GM20431 (cell line): ENCODE measurements around the gene PCED1A.

ENCODE experiments used
- in situ Hi-C: fragments of 300-500 bp; cut with MseI, MboI; formaldehyde crosslinking; loops from one replicate; pipeline ENCODE4 v1.15.0; 2020; ENCODE audit warnings: low sequenced_read_pairs; ENCODE audit not compliant: unreplicated experiment

PCED1A gene

DNA sequence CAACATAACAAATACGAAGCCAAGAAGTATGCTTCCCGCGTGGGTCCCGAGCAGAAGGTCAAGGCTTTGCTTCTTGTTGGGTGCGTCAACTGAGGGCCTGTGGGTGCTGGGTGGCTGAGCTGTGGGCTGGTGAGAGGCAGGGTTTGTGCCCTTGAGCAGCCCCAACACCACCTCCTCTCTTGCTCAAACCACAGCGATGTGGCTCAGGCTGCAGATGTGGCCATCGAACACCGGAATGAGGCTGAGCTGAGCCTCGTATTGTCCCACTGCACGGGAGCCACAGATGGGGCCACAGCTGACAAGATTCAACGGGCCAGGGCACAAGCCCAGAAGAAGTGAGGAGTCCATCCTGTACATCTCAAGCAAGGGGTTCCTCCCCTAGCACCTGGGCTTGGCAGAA is 25.8 kb upstream of the PCED1A start:
- in situ Hi-C loops = no loop called here

GRCh38 chr20:2865630-2866029 is 25.2 kb upstream of the PCED1A start:
- in situ Hi-C loops = no loop called here

DNA sequence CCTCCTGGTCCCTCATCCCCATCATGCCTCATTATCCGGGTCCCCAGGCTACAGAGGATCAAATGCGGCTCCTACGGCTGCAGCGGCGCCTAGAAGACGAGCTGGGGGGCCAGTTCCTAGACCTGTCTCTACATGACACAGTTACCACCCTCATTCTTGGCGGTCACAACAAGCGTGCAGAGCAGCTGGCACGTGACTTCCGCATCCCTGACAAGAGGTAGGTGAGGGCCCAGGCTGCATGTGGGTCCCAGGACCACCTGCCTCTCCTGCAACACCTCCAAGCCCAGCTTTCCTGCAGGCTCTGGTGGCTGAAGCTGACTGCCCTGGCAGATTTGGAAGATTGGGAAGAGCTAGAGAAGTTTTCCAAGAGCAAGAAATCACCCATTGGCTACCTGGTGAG is 24.6 kb upstream of the PCED1A start:
- in situ Hi-C loops = no loop called here

- in situ Hi-C loops = no loop called here
Measured at GRCh38 chr20:2864626-2865025, 24.2 kb upstream of the PCED1A start.

DNA sequence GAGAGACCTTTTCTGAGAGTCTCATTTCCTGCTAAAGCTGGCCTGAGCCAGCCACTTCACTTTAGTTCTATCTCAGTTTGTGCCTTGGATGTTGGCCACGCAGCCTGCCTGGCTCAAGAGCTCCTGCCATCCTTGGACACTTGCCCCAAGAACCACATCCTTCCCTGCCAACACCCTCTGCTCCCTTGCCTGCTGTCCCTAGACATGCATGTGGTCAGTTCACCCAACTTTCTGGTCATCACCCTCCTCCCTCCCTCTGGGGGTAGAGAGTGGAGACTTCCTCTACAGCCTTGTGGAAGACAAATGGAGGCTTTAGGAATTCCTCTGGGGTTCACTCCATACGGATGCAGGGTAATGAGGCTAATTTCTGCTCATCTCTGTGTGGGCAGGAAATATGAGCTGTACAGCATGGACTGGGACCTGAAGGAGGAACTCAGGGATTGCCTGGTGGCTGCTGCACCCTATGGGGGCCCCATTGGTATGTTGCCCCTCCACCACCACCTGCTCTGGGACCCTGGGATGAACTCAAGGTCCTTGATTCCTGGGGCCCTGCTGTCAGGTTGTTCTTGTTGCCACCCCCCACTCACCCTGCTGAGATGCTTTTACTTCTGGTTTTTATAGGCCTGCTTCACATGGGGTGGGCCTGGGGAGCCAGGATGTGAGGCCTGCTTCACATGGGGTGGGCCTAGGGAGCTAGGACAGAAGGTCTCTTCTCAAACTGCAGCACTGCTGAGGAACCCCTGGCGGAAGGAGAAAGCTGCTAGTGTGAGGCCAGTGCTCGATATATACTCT is 19.1 kb upstream of the PCED1A start:
- in situ Hi-C loops = no loop called here

DNA sequence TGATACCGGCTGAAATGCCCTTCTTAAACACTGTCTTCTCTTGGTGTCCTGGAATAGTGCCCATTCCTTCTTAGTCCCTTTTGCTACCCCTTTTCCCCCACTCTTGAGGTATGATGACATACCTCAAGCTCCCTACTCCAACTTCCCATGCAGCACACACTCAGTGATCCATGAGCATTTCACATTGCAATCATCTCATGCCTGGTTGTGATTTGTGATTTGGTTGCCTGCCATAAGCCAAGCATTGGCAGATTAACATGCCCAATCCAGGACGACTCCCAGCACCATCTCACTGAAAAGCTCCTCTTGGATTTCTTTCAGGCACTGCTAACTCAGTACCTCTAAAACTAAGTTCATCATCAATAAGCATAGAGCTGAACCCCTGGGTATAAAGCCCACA is 18.1 kb upstream of the PCED1A start:
- in situ Hi-C loops = no loop called here

DNA sequence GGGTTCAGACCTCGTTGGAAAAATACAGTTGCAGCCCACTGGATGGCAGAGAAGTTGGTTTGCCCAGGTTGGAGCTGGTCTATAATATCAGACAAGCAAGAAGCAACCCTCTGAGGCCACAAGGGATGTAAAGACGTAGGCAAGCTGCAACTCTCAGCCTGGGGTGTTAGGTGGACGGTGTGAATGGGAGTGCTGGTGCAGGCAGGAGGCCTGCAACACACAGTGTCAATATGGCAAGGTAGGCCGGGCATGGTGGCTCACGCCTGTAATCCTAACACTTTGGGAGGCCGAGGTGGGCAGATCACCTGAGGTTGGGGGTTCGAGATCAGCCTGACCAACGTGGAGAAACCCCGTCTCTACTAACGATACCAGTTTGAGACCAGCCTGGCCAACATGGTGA is 10.6 kb upstream of the PCED1A start:
- in situ Hi-C loops = no loop called here

DNA sequence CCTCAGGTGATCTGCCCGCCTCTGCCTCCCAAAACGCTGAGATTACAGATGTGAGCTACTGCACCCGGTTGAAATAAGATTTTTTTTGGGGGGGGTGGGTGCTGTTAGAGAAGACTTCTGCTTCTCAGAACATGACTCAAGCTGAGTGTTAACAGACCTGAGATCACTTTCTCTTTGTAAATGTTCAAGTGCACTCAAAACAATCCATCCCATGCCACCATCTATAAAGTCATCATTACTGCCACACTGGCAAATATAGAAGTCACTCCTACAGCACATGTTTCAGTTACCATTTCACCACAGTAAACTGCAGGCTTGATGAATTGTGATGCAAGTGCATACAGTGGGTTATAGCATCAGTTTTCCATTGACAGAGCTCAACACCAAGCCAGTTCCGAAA is 9.1 kb upstream of the PCED1A start:
- in situ Hi-C loops = no loop called here

DNA sequence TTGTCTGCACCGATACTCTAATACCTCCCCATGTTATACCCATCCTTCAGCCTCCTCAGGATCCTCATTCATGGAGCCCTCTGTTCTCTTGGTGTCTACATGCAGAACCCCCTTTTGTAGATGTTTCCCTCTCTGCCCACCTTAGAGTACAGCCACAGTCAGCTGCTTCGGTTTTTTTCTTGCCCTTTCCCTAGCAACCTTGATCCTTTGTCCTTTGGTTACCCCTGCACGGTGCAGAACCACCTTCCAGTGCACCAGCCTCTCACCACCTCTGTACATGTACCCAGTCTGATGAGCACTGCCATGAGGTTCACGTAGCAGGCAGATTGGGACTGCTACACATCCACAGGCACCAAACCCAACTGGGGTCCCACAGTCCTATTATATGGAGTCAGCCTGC is 7.3 kb upstream of the PCED1A start:
- in situ Hi-C loops = no loop called here

- in situ Hi-C loops = no loop called here
Measured at GRCh38 chr20:2846698-2847097, 6.2 kb upstream of the PCED1A start.

DNA sequence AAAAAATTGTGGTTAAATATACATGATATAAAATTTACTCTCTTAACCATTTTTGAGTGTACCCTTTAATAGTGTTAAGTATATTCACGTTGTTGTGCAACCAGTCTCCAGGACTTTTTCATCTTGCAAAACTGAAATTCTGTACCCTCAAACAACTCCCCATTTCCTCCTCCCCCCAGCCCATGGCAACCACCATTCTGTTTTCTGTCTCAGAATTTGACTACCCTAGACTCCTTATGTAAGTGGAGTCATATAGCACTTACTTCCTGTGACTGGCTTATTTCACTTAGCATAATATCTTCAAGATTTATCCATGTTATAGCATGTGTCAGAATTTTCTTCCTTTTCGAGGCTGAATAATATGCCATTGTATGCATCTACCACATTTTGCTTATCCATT is 5.2 kb upstream of the PCED1A start:
- in situ Hi-C loops = no loop called here

GRCh38 chr20:2840967-2841531 is 594 bp upstream of the PCED1A start:
- in situ Hi-C loops = no loop called here

GRCh38 chr20:2839732-2840137 is 720 bp downstream of the PCED1A start:
- in situ Hi-C loops = no loop called here

DNA sequence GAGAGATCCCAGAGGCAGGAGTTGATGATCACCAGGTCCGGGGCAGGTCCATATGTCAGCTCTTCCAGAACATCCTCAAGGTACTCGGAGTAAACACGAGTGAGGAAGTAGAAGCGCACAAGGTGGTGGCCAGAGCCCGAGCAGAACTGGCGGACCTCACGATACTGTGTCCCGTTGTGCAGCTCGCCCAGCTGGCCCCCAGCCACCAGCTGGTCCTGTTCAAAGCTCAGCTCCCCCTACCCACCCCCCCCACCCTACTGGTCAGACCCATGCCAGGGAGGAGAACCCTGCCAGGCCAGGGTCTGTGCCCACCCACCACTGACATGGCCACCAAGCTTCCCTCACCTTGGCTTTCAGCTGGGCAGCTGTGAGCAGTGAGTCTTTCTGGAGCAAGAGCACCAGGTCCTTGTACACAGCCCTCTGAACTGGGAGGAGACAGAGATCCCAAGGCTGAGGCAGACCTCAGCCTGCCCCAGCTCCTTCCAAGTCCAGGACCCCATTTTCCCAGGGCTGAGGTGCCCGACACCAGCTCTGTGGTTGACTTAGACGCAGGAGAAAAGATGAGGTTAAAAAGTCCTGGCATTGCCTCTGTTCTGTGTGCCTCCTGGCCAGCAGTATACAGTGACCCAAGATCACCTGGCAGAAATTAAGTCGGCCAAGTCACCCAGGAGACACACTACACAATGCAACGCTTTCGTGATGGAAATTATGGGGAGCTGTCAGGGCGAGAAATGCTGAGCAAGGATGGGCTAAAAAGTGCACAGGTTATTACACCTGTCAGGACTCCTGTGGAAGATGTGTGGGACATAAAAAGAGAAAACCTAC is 1.4 kb downstream of the PCED1A start:
- in situ Hi-C loops = no loop called here

GRCh38 chr20:2838170-2838797 is 2.2 kb downstream of the PCED1A start:
- in situ Hi-C loops = no loop called here

DNA sequence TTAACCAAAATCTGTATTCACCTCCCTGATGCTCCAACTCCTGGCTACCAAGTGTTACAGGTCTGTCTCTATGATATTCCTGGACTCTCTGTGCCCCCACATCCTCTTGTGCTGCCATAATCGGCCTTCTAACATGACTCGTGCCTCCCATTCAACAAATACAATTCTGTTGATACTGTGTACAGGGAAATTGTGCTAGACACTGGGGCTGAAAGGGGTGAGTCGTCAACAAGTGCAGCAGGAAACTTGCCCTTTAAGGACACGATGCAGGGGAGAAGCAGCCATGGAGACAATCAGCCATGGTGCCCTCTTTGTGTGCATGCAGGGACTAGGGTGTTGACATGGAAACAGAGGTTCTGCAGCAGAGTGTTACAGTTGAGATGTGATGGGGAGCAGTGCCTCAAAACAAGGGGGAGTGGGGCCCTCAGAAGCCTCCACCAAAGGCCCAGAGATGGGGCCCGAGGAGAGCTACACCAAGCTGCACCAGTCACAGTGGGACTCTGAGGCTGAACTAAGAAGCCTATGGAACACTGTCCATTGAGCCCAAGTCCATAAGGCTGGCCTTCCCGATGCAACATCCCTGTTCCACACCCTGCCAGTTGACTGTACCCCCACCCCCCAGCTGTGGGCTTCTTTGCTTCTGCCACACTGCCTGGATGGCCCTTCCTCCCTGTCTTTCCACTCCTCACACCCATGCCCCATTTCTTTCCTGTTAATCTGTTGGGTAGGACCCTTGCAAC is 3.1 kb downstream of the PCED1A start:
- in situ Hi-C loops = no loop called here

DNA sequence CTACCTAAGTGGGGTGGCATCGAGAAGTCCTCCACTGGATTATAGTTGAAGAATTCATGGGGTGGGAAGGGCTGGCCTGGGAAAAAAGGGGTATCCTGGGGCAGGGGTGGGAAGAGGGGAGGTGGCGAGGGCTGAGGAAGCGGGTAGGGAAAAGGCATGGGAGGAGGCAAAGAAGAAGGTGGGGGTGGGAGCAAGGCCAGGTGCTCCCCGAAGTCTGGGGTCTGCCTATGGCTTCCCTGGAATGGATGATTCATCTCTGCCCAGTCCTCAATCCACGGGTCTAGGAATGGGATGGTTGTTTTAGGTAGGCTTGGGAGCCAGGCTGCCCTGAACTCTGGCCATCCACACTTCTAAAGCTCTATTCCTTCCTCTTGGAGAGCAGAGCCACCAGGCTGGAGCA is 4.4 kb downstream of the PCED1A start:
- in situ Hi-C loops = no loop called here

- in situ Hi-C loops = no loop called here
Measured at GRCh38 chr20:2835331-2835796, 5.1 kb downstream of the PCED1A start.

DNA sequence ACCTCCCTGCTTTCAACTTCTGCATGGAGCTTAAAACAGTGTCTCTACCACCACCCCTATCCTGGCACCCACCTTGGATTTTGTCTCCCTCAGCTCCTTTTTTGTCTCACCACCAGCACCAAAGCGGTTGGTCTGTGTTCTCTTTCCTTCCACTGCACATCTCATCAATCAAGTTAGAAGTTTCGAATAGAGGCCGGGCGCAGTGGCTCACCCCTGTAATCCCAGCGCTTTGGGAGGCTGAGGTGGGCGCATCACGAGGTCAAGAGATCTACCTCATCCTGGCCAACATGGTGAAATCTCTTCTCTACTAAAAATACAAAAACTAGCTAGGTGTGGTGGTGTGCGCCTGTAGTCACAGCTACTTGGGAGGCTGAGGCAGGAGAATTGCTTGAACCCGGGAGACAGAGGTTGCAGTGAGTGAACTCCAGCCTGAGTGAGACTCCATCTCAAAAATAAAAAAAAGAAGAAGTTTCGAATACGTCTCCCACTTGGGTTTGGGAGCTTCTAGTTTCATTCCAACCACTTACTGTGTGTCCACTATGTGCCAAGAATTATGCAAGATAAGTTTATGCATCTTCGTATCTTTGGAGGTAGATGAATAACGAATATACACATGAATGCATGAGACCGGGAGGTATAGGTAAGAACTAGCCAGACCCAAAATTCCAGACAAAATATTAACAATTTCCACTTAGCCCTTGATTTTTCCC is 5.9 kb downstream of the PCED1A start:
- in situ Hi-C loops = no loop called here
